PFSK-1 (cell line): ENCODE data around the gene CASP9.

Experiments used
- FOXP2 ChIP-seq: optimal IDR thresholded peaks from 2 replicates; pipeline ENCODE3; 2011; ENCODE audit warnings: borderline replicate concordance, control low read depth, inconsistent platforms; ENCODE audit not compliant: insufficient read depth; ENCODE audit errors: extremely low read length, extremely low read depth
- POLR2AphosphoS5 ChIP-seq: IDR thresholded peaks from 2 replicates; pipeline ENCODE4 v1.6.1; 2012; ENCODE audit warnings: low read depth, mild to moderate bottlenecking, control low read depth, low read length, moderate library complexity
- REST ChIP-seq, 2 experiments: IDR thresholded peaks; 2 replicates each; pipeline versions ENCODE4 v1.6.1 to v1.8.0; 2011 to 2012; ENCODE audit warnings: low read depth in 2 of 2, low read length in 2 of 2, control low read depth in 1 of 2, inconsistent platforms in 1 of 2, mild to moderate bottlenecking in 1 of 2, moderate library complexity in 1 of 2; ENCODE audit not compliant: insufficient read depth in 1 of 2
- SIN3A ChIP-seq: IDR thresholded peaks from 2 replicates; pipeline ENCODE4 v1.6.1; 2012; ENCODE audit warnings: mild to moderate bottlenecking, low read length, moderate library complexity, borderline replicate concordance; ENCODE audit not compliant: insufficient read depth
- TAF1 ChIP-seq: IDR thresholded peaks from 2 replicates; pipeline ENCODE4 v1.6.1; 2012; ENCODE audit warnings: low read length, control low read depth, borderline replicate concordance; ENCODE audit not compliant: insufficient read depth

GRCh38 chr1:15476927-15477326, 47.1 kb downstream of the CASP9 start:
- no peak for TF ChIP-seq TAF1
- no peak for TF ChIP-seq FOXP2
- no peak for TF ChIP-seq POLR2AphosphoS5
- TF ChIP-seq REST (IDR thresholded peaks at IDR 0.05; ENCODE audit: insufficient read depth in 1 of 2, low read depth in 2 of 2, low read length in 2 of 2), result no peak
- TF ChIP-seq SIN3A, result no peak
